Endothelial cell of umbilical vein (primary cell): ENCODE measurements around the gene MRPL38. TPM values are rescaled to one million over a fixed set of nuclear protein-coding genes. Genes with fewer than 3 reads are reported as not detected.

Source experiments
- BruUV-seq: library from RNA; stranded (reverse); fragments of 400-500 nt; replicated peaks from 2 replicates; lab custom pipeline; 2021; lab: Mats Ljungman, UMichigan
- CTCF ChIA-PET: fragments of 300-600, 350-600 bp; sonication (Branson Sonifier 250); formaldehyde crosslinking; loops from one replicate; lab custom pipeline; 2021; ENCODE audit warnings: antibody characterized with exemption, inconsistent platforms; lab: Charles Lee
- POLR2A ChIA-PET: fragments of 300-600, 350-600 bp; sonication (Branson Sonifier 250); formaldehyde crosslinking; loops from one replicate; lab custom pipeline; 2021; ENCODE audit warnings: antibody characterized with exemption, inconsistent platforms; lab: Charles Lee
- DNase-seq: peaks from one replicate; pipeline ENCODE4 v3.0.0-alpha.2; 2011; ENCODE audit warnings: low read depth, low spot score
- FAIRE-seq: peaks from 2 replicates; lab custom pipeline; 2011; peaks lifted over from hg19 to GRCh38; lab: Jason Lieb, UNC
- H2AFZ ChIP-seq: 2 replicates; pipeline ENCODE4 v1.6.0; 2012; ENCODE audit warnings: low read depth, low read length, control low read depth, inconsistent platforms
- H3K27ac ChIP-seq: 2 replicates; pipeline ENCODE4 v1.5.1; 2011; ENCODE audit warnings: low read depth, mild to moderate bottlenecking, control low read depth, low read length, moderate library complexity; ENCODE audit not compliant: insufficient read depth
- H3K27me3 ChIP-seq, 2 experiments: 2 replicates each; pipeline versions ENCODE4 v1.6.0 to v1.6.1; 2011; ENCODE audit warnings: low read length in 2 of 2, mixed read lengths in 1 of 2; ENCODE audit not compliant: control insufficient read depth in 2 of 2, insufficient read depth in 2 of 2
- H3K36me3 ChIP-seq, 2 experiments: 2 replicates in 1 of 2; 3 replicates in 1 of 2; pipeline ENCODE4 v1.5.1; 2011; ENCODE audit warnings: low read length in 2 of 2, mild to moderate bottlenecking in 1 of 2, moderate library complexity in 1 of 2; ENCODE audit not compliant: control insufficient read depth in 2 of 2, insufficient read depth in 2 of 2; ENCODE audit errors: extremely low read depth in 1 of 2
- H3K4me1 ChIP-seq: 3 replicates; pipeline ENCODE4 v1.5.1; 2011; ENCODE audit warnings: mild to moderate bottlenecking, low read length; ENCODE audit not compliant: control insufficient read depth, insufficient read depth; ENCODE audit errors: extremely low read depth
- H3K4me2 ChIP-seq: 2 replicates; pipeline ENCODE4 v1.6.1; 2011; ENCODE audit warnings: low read length, control low read depth, mixed read lengths; ENCODE audit not compliant: insufficient read depth
- H3K4me3 ChIP-seq, 3 experiments: fragments of 200-600 bp in 1 of 3; sonication (generic), shearing (Covaris generic) in 1 of 3; replicated peaks in 1 of 3; 2 replicates each; pipeline ENCODE4 v1.5.1; 2011 to 2016; ENCODE audit warnings: control low read depth in 3 of 3, low read length in 3 of 3, mild to moderate bottlenecking in 2 of 3, inconsistent platforms in 1 of 3, low read depth in 1 of 3, moderate library complexity in 1 of 3; ENCODE audit not compliant: insufficient read depth in 1 of 3
- H3K79me2 ChIP-seq: 2 replicates; pipeline ENCODE4 v1.6.0; 2012; ENCODE audit warnings: low read length, inconsistent platforms; ENCODE audit not compliant: control insufficient read depth, insufficient read depth
- H3K9ac ChIP-seq: replicated peaks from 2 replicates; pipeline ENCODE3; 2011; ENCODE audit warnings: low read length, control low read depth; ENCODE audit not compliant: insufficient read depth; ENCODE audit errors: extremely low read depth
- H3K9me1 ChIP-seq: replicated peaks from 3 replicates; pipeline ENCODE4 v1.6.0; 2011; ENCODE audit warnings: mild to moderate bottlenecking, low read length; ENCODE audit not compliant: control insufficient read depth, insufficient read depth; ENCODE audit errors: extremely low read depth
- H3K9me3 ChIP-seq: replicated peaks from 2 replicates; pipeline ENCODE4 v1.5.1; 2012; ENCODE audit warnings: low read length, inconsistent platforms; ENCODE audit not compliant: control insufficient read depth, insufficient read depth
- H4K20me1 ChIP-seq: replicated peaks from 2 replicates; pipeline ENCODE3; 2011; ENCODE audit warnings: mild to moderate bottlenecking, low read length; ENCODE audit not compliant: control insufficient read depth, insufficient read depth; ENCODE audit errors: extremely low read depth
- CTCF ChIP-seq, 2 donors: IDR thresholded peaks; 1 replicate in 1 of 2; 2 replicates in 1 of 2; pipeline ENCODE4 v1.5.1; 2011; ENCODE audit warnings: low read length in 2 of 2, mild to moderate bottlenecking in 2 of 2, moderate library complexity in 2 of 2, control low read depth in 1 of 2, inconsistent platforms in 1 of 2, low read depth in 1 of 2; ENCODE audit not compliant: insufficient read depth in 1 of 2; ENCODE audit errors: extremely low read depth in 1 of 2
- MYC ChIP-seq: IDR thresholded peaks from one replicate; pipeline ENCODE4 v1.6.1; 2011; ENCODE audit warnings: mild to moderate bottlenecking, low read depth, low read length
- POLR2A ChIP-seq: IDR thresholded peaks from 2 replicates; pipeline ENCODE4 v1.6.1; 2012; ENCODE audit warnings: low read depth, mild to moderate bottlenecking, control low read depth, low read length
- POLR2AphosphoS5 ChIP-seq: IDR thresholded peaks from 2 replicates; pipeline ENCODE4 v1.6.1; 2012; ENCODE audit warnings: low read depth, mild to moderate bottlenecking, control low read depth, low read length, moderate library complexity; ENCODE audit not compliant: insufficient read depth
- dilution Hi-C: fragments of 300-500 bp; cut with MboI; formaldehyde crosslinking; loops from one replicate; pipeline ENCODE4 v1.15.0; 2019; ENCODE audit warnings: low sequenced_read_pairs; ENCODE audit not compliant: extremely low pct_ligation_motif_present
- intact Hi-C: fragments of 100-400 bp; cut with micrococcal nuclease; formaldehyde crosslinking; loops from one replicate; pipeline ENCODE4 v1.10.0; 2022
- polyA plus RNA-seq, 4 experiments: library from polyadenylated mRNA; depleted of rRNA in 3 of 4; stranded (reverse) in 3 of 4; unstranded in 1 of 4; fragments of >200 nt; gene quantifications; 2 replicates each; pipeline versions ENCODE4 v1.2.1 to v1.2.3, GENCODE V29; 2011 to 2012; ENCODE audit warnings: missing spikeins in 1 of 4
- total RNA-seq: library from RNA; stranded (reverse); gene quantifications from 2 replicates; pipeline ENCODE4 v1.2.3, GENCODE V29; 2021

MRPL38 gene
- total and polyA plus RNA-seq, 2 donors (not counting 3 experiments of a cell fraction or from before 2014, with no cell fraction given) = 82.7 to 93.8 TPM

DNA sequence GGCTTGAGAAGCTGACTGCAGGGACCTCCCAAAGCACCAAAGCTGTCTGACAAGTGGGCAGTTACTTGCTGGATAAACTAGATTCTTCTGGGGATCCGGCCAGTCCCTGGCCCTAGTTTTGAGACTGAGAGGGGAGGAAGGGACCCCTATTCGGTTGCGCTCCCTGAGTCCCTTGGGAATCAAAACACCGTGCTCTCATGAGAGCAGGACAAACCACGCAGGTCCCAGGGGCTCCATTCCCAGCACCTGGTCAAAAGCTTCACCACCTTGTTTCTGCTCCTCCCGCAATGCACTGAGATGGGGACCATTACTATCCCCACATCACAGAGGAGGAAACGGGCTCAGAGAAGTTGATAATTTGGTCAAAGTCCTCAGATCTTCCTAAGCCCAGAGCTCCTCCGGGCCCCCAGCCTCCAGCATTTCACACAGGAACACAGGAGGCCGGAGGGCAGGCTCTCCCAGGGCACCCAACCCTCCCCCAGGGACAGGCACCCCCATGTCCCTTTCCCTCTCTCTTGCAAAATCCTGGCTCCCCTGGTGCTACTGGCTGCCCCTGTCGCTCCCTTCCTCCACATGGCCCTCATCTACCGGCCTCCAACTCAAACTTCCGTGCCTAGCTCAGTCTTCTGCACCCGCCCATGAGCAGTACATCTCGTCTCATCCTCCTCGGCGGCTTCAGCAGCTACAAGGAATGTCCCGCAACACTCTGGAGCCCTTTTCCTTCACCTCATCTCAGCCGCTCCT is 11.2 kb downstream of the MRPL38 start:
- Histone ChIP-seq H3K4me2 (no peak overlapping the region), H3K79me2 (peaks cover 22% of the 10 kb centered on the region), H2AFZ (no peak overlapping the region), H3K9me3 (no peaks in the 10 kb centered on the region), H3K27ac (no peak overlapping the region), H3K9ac (no peak overlapping the region), H3K4me3 (no peak overlapping the region), H3K36me3 (peaks cover 0 to 15% of the 10 kb centered on the region in 2 experiments), H4K20me1 (no peaks in the 10 kb centered on the region), H3K9me1 (no peaks in the 10 kb centered on the region), H3K4me1 (peaks cover 11% of the 10 kb centered on the region), H3K27me3 (no peaks in the 10 kb centered on the region)
- intact Hi-C loops (no loop called here), dilution Hi-C loops (no loop called here)
- DNase-seq (no peak), FAIRE-seq (no peak)
- POLR2A ChIA-PET = no interaction called here
- no TSS peak for BruUV-seq
- TF ChIP-seq POLR2A (peak; percentile 10), MYC (no peak)
- CTCF ChIA-PET = interaction anchor here (1.1 to 1.9 kb wide), 3 partner anchors 9 to 110 kb away, joined by 3 to 4 read pairs (median 3); no protein-coding TSS in a partner anchor

GRCh38 chr17:75892556-75893224 is 12.0 kb downstream of the MRPL38 start:
- Histone ChIP-seq H3K27me3 (no peaks in the 10 kb centered on the region), H3K9me3 (no peaks in the 10 kb centered on the region), H3K4me1 (peaks cover 11% of the 10 kb centered on the region), H3K9ac (no peak overlapping the region), H3K79me2 (peaks cover 22% of the 10 kb centered on the region), H3K4me3 (no peak overlapping the region), H2AFZ (no peak overlapping the region), H3K9me1 (no peaks in the 10 kb centered on the region), H3K36me3 (peaks cover 0 to 15% of the 10 kb centered on the region in 2 experiments), H3K27ac (no peak overlapping the region), H3K4me2 (no peak overlapping the region), H4K20me1 (no peaks in the 10 kb centered on the region)
- dilution Hi-C loops = no loop called here
- peak; percentile 8 for TF ChIP-seq POLR2AphosphoS5
- no peak for TF ChIP-seq CTCF (IDR thresholded peaks at IDR 0.05; ENCODE audit: extremely low read depth in 1 of 2, insufficient read depth in 1 of 2, low read depth in 1 of 2, low read length in 2 of 2)
- BruUV-seq = no TSS peak
- FAIRE-seq = no peak
- ChIA-PET POLR2A (no interaction called here), CTCF (interaction anchor here (0.5 to 1.9 kb wide), 4 partner anchors 8 to 109 kb away, joined by 3 to 4 read pairs (median 3); no protein-coding TSS in a partner anchor)
- no peak for DNase-seq
- intact Hi-C loops = no loop called here
